K562 (cell line): ENCODE measurements around the gene TESK1. TPM values are rescaled to one million over a fixed set of nuclear protein-coding genes. Genes with fewer than 3 reads are reported as not detected.

Experiments
- BRD9 ChIP-seq: fragments of 450-650 bp; IDR thresholded peaks from 2 replicates; pipeline ENCODE4 v1.6.1; 2018; ENCODE audit warnings: low read depth; ENCODE audit not compliant: partially characterized antibody
- CTBP1 ChIP-seq: fragments of 450-650 bp; IDR thresholded peaks from 2 replicates; pipeline ENCODE4 v1.6.1; 2016; ENCODE audit warnings: borderline replicate concordance
- DIDO1 ChIP-seq: fragments of 450-650 bp; IDR thresholded peaks from 2 replicates; pipeline ENCODE4 v1.6.1; 2016; ENCODE audit warnings: low read depth, missing biosample characterization, missing genetic modification characterization
- ERF ChIP-seq: fragments of 450-650 bp; formaldehyde crosslinking; IDR thresholded peaks from 2 replicates; pipeline ENCODE4 v1.4.0; 2020; ENCODE audit warnings: mild to moderate bottlenecking, mixed read lengths
- FOXK2 ChIP-seq, 2 experiments: fragments of 450-650 bp; IDR thresholded peaks in 1 of 2; conservative IDR thresholded peaks in 1 of 2; 2 replicates each; pipeline ENCODE4 v1.6.1; 2016; ENCODE audit warnings: low read depth in 2 of 2, mild to moderate bottlenecking in 1 of 2
- HDAC6 ChIP-seq: IDR thresholded peaks from 2 replicates; pipeline ENCODE4 v1.6.1; 2012; ENCODE audit warnings: low read depth, mild to moderate bottlenecking, control low read depth, inconsistent platforms, low read length, moderate library complexity
- MNT ChIP-seq, 2 experiments: fragments of 450-650 bp; conservative IDR thresholded peaks; 2 replicates each; pipeline ENCODE4 v1.6.1; 2017; ENCODE audit warnings: mild to moderate bottlenecking in 2 of 2, moderate library complexity in 2 of 2
- PHF20 ChIP-seq: fragments of 450-650 bp; IDR thresholded peaks from 2 replicates; pipeline ENCODE4 v1.6.1; 2018; ENCODE audit not compliant: partially characterized antibody
- RBFOX2 ChIP-seq: fragments of 200-400 bp; formaldehyde crosslinking; IDR thresholded peaks from 2 replicates; pipeline ENCODE4 v1.6.1; 2017; ENCODE audit warnings: low read depth, mild to moderate bottlenecking, low read length, moderate library complexity
- SMARCB1 ChIP-seq: IDR thresholded peaks from 2 replicates; pipeline ENCODE4 v1.6.1; 2011; ENCODE audit warnings: improper control_type of control experiment, low read depth; ENCODE audit not compliant: insufficient read length
- SMARCE1 ChIP-seq: fragments of 450-650 bp; IDR thresholded peaks from 2 replicates; pipeline ENCODE4 v1.7.1; 2016; ENCODE audit warnings: mild to moderate bottlenecking
- SMC3 ChIP-seq: conservative IDR thresholded peaks from 2 replicates; pipeline ENCODE4 v1.6.1; 2011; ENCODE audit warnings: low read depth, low read length, improper control_type of control experiment; ENCODE audit not compliant: insufficient read depth
- TARDBP ChIP-seq: fragments of 450-650 bp; IDR thresholded peaks from 2 replicates; pipeline ENCODE4 v1.6.1; 2016
- TBL1XR1 ChIP-seq, 2 experiments: IDR thresholded peaks; 2 replicates each; pipeline ENCODE4 v1.6.1; 2012; ENCODE audit warnings: improper control_type of control experiment in 2 of 2, low read length in 2 of 2, mild to moderate bottlenecking in 1 of 2
- TOE1 ChIP-seq, 2 experiments: fragments of 450-650 bp in 1 of 2; sonication (generic) in 1 of 2; formaldehyde crosslinking in 1 of 2; IDR thresholded peaks; 2 replicates each; pipeline versions ENCODE4 v1.7.1 to v1.8.0; 2016 to 2022; ENCODE audit warnings: borderline replicate concordance in 2 of 2, mild to moderate bottlenecking in 2 of 2, antibody characterized with exemption in 1 of 2, inconsistent platforms in 1 of 2, low read depth in 1 of 2, missing genetic modification reagents in 1 of 2, moderate library complexity in 1 of 2
- ZNF384 ChIP-seq: IDR thresholded peaks from 2 replicates; pipeline ENCODE4 v1.6.1; 2012; ENCODE audit warnings: low read depth, low read length, improper control_type of control experiment
- ZSCAN29 ChIP-seq: fragments of 450-650 bp; IDR thresholded peaks from 2 replicates; pipeline ENCODE4 v1.6.1; 2017
- polyA plus RNA-seq, 8 experiments: library from polyadenylated mRNA; depleted of rRNA in 4 of 8; stranded (reverse) in 5 of 8; unstranded in 3 of 8; fragments of >200 nt; fragmentation: Nextera tagmentation in 2 of 8; fragmentation: Illumina TruSeq in 1 of 8; extraction: Ambion mirVana in 2 of 8; extraction: Trizol in 1 of 8; gene quantifications; 2 replicates each; pipeline versions ENCODE4 v1.2.1 to v1.2.3, GENCODE V29; 2011 to 2014; ENCODE audit warnings: inconsistent platforms in 1 of 8, missing spikeins in 1 of 8
- total RNA-seq, 7 experiments: library from RNA; depleted of rRNA in 6 of 7; stranded (reverse); fragments of >200 nt in 6 of 7; fragmentation: Illumina TruSeq in 2 of 7; extraction: Trizol in 2 of 7; gene quantifications; 2 replicates each; pipeline versions ENCODE4 v1.2.1 to v1.2.3, GENCODE V29; 2011 to 2021; ENCODE audit warnings: low replicate concordance in 1 of 7
- TF ChIP-seq, protein P1 (sequence below): fragments of 450-650 bp; formaldehyde crosslinking; conservative IDR thresholded peaks from 2 replicates; pipeline ENCODE4 v1.4.0; 2022; ENCODE audit warnings: mild to moderate bottlenecking, missing genetic modification characterization
- TF ChIP-seq, protein P2 (sequence below): IDR thresholded peaks from 2 replicates; pipeline ENCODE4 v1.6.1; 2014; ENCODE audit warnings: antibody characterized with exemption
- TF ChIP-seq, protein P3 (sequence below): fragments of 450-650 bp; IDR thresholded peaks from 2 replicates; pipeline ENCODE4 v1.6.1; 2017; ENCODE audit warnings: antibody characterized with exemption, mild to moderate bottlenecking

Gene TESK1
- total and polyA plus RNA-seq, 9 of the 15 experiments (the other 6 are each of a cell fraction or from before 2014, with no cell fraction given): 0.07 to 10.4 (median 4.1) TPM

DNA sequence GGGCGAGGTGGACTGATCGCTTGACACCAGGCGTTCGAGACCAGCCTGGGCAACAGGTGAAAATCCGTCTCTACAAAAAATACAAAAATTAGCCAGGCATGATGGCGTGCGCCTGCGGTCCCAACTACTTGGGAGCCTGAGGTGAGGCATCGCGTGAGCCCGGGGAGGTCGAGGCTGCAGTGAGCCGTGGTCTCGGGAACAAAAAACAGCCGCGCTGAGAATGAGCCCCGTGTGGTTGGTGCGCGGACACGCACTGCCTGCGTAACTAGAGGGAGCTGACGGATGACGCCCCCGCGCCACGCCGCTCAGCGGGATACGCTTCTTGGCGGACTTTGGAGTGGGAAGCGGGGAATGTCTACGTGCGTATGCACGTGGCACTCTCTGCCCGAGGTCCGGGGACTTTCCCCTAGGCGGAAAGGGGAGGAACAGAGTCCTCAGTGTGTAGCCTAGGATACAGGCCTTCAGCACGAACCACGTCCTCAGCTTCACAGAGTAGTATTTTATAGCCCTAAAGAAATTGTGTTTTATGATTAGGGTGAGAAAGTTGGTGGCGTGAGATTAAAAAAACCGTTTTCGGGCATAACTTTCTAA is 52.6 kb downstream of the TESK1 start, which contains the start of gene RMRP (continued):
- TF ChIP-seq MNT (conservative IDR thresholded peaks at IDR 0.05) (peak; percentile 97 to 98), TOE1 (IDR thresholded peaks at IDR 0.05; ENCODE audit: borderline replicate concordance) (peak; percentile 68; the same call in 1 of the 2 replicates), TOE1 (CRISPR knock-in tag; IDR thresholded peaks at IDR 0.05; ENCODE audit: borderline replicate concordance, low read depth) (0 out of 2 replicates have a peak, but pooled peaks have one; percentile 71), SMARCE1 (0 out of 2 replicates have a peak, but pooled peaks have one; percentile 55), PHF20 (peak; percentile 20), ZSCAN29 (peak; percentile 77), SMARCB1 (no peak), CTBP1 (peak; percentile 85; the same call in 1 of the 2 replicates), TBL1XR1 (IDR thresholded peaks at IDR 0.05; ENCODE audit: low read length in 2 of 2) (no peak), ZNF384 (no peak), RBFOX2 (peak; percentile 73), ERF (CRISPR knock-in tag) (no peak), BRD9 (peak; percentile 69), DIDO1 (tag) (no peak), HDAC6 (peak; percentile 64; the same call in 1 of the 2 replicates), FOXK2 (conservative IDR thresholded peaks at IDR 0.05 in 1 of 2, IDR thresholded peaks at IDR 0.05 in 1 of 2; ENCODE audit: low read depth in 2 of 2) (peak; percentile 76 to 78), SMC3 (0 out of 2 replicates have a peak, but pooled peaks have one; percentile 2), TARDBP (peak; percentile 20; the same call in 1 of the 2 replicates)
- TF ChIP-seq, protein P1, sequence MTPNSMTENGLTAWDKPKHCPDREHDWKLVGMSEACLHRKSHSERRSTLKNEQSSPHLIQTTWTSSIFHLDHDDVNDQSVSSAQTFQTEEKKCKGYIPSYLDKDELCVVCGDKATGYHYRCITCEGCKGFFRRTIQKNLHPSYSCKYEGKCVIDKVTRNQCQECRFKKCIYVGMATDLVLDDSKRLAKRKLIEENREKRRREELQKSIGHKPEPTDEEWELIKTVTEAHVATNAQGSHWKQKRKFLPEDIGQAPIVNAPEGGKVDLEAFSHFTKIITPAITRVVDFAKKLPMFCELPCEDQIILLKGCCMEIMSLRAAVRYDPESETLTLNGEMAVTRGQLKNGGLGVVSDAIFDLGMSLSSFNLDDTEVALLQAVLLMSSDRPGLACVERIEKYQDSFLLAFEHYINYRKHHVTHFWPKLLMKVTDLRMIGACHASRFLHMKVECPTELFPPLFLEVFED (CRISPR knock-in tag): no peak
- TF ChIP-seq, protein P2, sequence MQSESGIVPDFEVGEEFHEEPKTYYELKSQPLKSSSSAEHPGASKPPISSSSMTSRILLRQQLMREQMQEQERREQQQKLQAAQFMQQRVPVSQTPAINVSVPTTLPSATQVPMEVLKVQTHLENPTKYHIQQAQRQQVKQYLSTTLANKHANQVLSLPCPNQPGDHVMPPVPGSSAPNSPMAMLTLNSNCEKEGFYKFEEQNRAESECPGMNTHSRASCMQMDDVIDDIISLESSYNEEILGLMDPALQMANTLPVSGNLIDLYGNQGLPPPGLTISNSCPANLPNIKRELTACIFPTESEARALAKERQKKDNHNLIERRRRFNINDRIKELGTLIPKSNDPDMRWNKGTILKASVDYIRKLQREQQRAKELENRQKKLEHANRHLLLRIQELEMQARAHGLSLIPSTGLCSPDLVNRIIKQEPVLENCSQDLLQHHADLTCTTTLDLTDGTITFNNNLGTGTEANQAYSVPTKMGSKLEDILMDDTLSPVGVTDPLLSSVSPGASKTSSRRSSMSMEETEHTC: 0 out of 2 replicates have a peak, but pooled peaks have one; percentile 25
- TF ChIP-seq, protein P3, sequence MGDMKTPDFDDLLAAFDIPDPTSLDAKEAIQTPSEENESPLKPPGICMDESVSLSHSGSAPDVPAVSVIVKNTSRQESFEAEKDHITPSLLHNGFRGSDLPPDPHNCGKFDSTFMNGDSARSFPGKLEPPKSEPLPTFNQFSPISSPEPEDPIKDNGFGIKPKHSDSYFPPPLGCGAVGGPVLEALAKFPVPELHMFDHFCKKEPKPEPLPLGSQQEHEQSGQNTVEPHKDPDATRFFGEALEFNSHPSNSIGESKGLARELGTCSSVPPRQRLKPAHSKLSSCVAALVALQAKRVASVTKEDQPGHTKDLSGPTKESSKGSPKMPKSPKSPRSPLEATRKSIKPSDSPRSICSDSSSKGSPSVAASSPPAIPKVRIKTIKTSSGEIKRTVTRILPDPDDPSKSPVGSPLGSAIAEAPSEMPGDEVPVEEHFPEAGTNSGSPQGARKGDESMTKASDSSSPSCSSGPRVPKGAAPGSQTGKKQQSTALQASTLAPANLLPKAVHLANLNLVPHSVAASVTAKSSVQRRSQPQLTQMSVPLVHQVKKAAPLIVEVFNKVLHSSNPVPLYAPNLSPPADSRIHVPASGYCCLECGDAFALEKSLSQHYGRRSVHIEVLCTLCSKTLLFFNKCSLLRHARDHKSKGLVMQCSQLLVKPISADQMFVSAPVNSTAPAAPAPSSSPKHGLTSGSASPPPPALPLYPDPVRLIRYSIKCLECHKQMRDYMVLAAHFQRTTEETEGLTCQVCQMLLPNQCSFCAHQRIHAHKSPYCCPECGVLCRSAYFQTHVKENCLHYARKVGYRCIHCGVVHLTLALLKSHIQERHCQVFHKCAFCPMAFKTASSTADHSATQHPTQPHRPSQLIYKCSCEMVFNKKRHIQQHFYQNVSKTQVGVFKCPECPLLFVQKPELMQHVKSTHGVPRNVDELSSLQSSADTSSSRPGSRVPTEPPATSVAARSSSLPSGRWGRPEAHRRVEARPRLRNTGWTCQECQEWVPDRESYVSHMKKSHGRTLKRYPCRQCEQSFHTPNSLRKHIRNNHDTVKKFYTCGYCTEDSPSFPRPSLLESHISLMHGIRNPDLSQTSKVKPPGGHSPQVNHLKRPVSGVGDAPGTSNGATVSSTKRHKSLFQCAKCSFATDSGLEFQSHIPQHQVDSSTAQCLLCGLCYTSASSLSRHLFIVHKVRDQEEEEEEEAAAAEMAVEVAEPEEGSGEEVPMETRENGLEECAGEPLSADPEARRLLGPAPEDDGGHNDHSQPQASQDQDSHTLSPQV: peak; percentile 69; the same call in 1 of the 2 replicates
